Sigmoid colon (tissue), 4 donors: Measurements from ENCODE around the gene GSTO2.

ENCODE experiments used
- CTCF ChIP-seq, 4 experiments: fragments of 450-650 bp in 3 of 4; fragments of 200-600 bp in 1 of 4; IDR thresholded peaks; one replicate each; pipeline ENCODE4 v1.5.1; 2016 to 2019; ENCODE audit warnings: antibody characterized with exemption in 4 of 4, mild to moderate bottlenecking in 3 of 4, moderate library complexity in 2 of 4
- POLR2AphosphoS5 ChIP-seq, 4 donors: sonication (generic); formaldehyde crosslinking; IDR thresholded peaks; one replicate each; pipeline ENCODE4 v1.6.1; 2017; ENCODE audit warnings: antibody characterized with exemption in 4 of 4

- no peak for TF ChIP-seq POLR2AphosphoS5 (IDR thresholded peaks at IDR 0.05)
- TF ChIP-seq CTCF (IDR thresholded peaks at IDR 0.05), result no peak
Measured at GRCh38 chr10:104328646-104328895, 59.6 kb downstream of the GSTO2 start.
